GM18508 (cell line): Measurements from ENCODE around the gene RTF2.

Source experiments
- ATAC-seq: cut with Tn5 transposase; IDR thresholded peaks from one replicate; pipeline ENCODE4 v1.9.1; 2021; ENCODE audit warnings: moderate number of reproducible peaks; ENCODE audit not compliant: insufficient read depth, unreplicated experiment

The RTF2 gene

GRCh38 chr20:56468316-56469076 lies at the start of gene RTF2:
Gene RTF2, plus strand, starts transcription at chr20:56468627. Its CDS starts 71 bp downstream, at chr20:56468698.
- ATAC-seq: peak; percentile 91

GRCh38 chr20:56420028-56420427 lies 48.4 kb upstream of the RTF2 start:
- ATAC-seq: no peak

GRCh38 chr20:56420940-56421688 lies 47.3 kb upstream of the RTF2 start:
- no peak for ATAC-seq

GRCh38 chr20:56422076-56422823 lies 46.2 kb upstream of the RTF2 start:
- ATAC-seq: no peak

- ATAC-seq: no peak
Measured at GRCh38 chr20:56422824-56423189, 45.6 kb upstream of the RTF2 start.

- ATAC-seq: no peak
Measured at GRCh38 chr20:56423211-56423610, 45.2 kb upstream of the RTF2 start.

- no peak for ATAC-seq
Measured at GRCh38 chr20:56423886-56424285, 44.5 kb upstream of the RTF2 start.

GRCh38 chr20:56424931-56425330 lies 43.5 kb upstream of the RTF2 start:
- ATAC-seq: no peak

GRCh38 chr20:56426026-56426425 lies 42.4 kb upstream of the RTF2 start:
- ATAC-seq: no peak

GRCh38 chr20:56426926-56427325 lies 41.5 kb upstream of the RTF2 start:
- no peak for ATAC-seq

GRCh38 chr20:56427797-56428196 lies 40.6 kb upstream of the RTF2 start:
- ATAC-seq: no peak

- ATAC-seq: no peak
Measured at GRCh38 chr20:56428410-56428809, 40.0 kb upstream of the RTF2 start.

GRCh38 chr20:56428881-56429280 lies 39.5 kb upstream of the RTF2 start:
- no peak for ATAC-seq

GRCh38 chr20:56429502-56429901 lies 38.9 kb upstream of the RTF2 start:
- no peak for ATAC-seq

- ATAC-seq: no peak
Measured at GRCh38 chr20:56429941-56430340, 38.5 kb upstream of the RTF2 start.

- ATAC-seq: no peak
Measured at GRCh38 chr20:56430461-56430860, 38.0 kb upstream of the RTF2 start.

- ATAC-seq: no peak
Measured at GRCh38 chr20:56430957-56431356, 37.5 kb upstream of the RTF2 start.

GRCh38 chr20:56431471-56431870 lies 37.0 kb upstream of the RTF2 start:
- no peak for ATAC-seq

GRCh38 chr20:56433221-56433879 lies 35.1 kb upstream of the RTF2 start:
- ATAC-seq: no peak

- no peak for ATAC-seq
Measured at GRCh38 chr20:56433880-56434255, 34.6 kb upstream of the RTF2 start.
